K562 (cell line): ENCODE data around the gene TTLL10. TPM values are rescaled to one million over a fixed set of nuclear protein-coding genes. Genes with fewer than 3 reads are reported as not detected.
A peak's percentile ranks its signal among the peaks of the same experiment; 100 is the strongest.

Source experiments
- ATAC-seq: fragments of 200-7000 bp; cut with Tn5 transposase; 3 replicates; pipeline ENCODE4 v1.9.1; 2020; ENCODE audit warnings: moderate library complexity
- BruUV-seq: library from RNA; stranded (reverse); fragments of 400-500 nt; replicated peaks from 2 replicates; lab custom pipeline; 2021; lab: Mats Ljungman, UMichigan
- CTCF ChIA-PET: fragments of 300-600 bp; formaldehyde crosslinking; extraction: SDS; loops from one replicate; lab custom pipeline; 2021; ENCODE audit warnings: low intra/inter-chr PET ratio; lab: Yijun Ruan, JAX
- POLR2A ChIA-PET: fragments of 300-600, 350-650 bp; sonication (Branson Sonifier 250); formaldehyde crosslinking; extraction: SDS; loops from one replicate; lab custom pipeline; 2021; ENCODE audit warnings: antibody characterized with exemption, inconsistent platforms; lab: Yijun Ruan, JAX
- DNase-seq, 4 experiments: peaks; one replicate each; pipeline versions ENCODE4 v3.0.0 to v3.0.0-alpha.2; 2011 to 2018; ENCODE audit warnings: low spot score in 3 of 4, mixed read lengths in 3 of 4; ENCODE audit errors: extremely low read depth in 1 of 4
- FAIRE-seq: peaks from 2 replicates; lab custom pipeline; 2011; peaks lifted over from hg19 to GRCh38; lab: Jason Lieb, UNC
- H2AFZ ChIP-seq: 2 replicates; pipeline ENCODE4 v1.6.0; 2011; ENCODE audit warnings: low read depth, low read length, control low read depth, inconsistent platforms
- H3K27ac ChIP-seq: fragments of 200-600 bp; 3 replicates; pipeline ENCODE4 v1.8.0; 2011; ENCODE audit warnings: low read depth, mild to moderate bottlenecking, control low read depth, inconsistent platforms, low read length, moderate library complexity, mixed read lengths; ENCODE audit errors: extremely low read depth
- H3K27me3 ChIP-seq, 2 experiments: fragments of 300-600 bp in 1 of 2; 2 replicates in 1 of 2; 3 replicates in 1 of 2; pipeline versions ENCODE4 v1.6.0 to v1.8.0; 2011; ENCODE audit warnings: inconsistent platforms in 2 of 2, low read length in 2 of 2, mild to moderate bottlenecking in 1 of 2, mixed read lengths in 1 of 2, moderate library complexity in 1 of 2; ENCODE audit not compliant: control insufficient read depth in 2 of 2, insufficient read depth in 2 of 2
- H3K36me3 ChIP-seq: fragments of 300-600 bp; 3 replicates; pipeline ENCODE4 v1.8.0; 2011; ENCODE audit warnings: mild to moderate bottlenecking, low read length, inconsistent platforms; ENCODE audit not compliant: control insufficient read depth, insufficient read depth
- H3K4me1 ChIP-seq, 2 experiments: fragments of 200-600 bp in 1 of 2; replicated peaks in 1 of 2; 2 replicates in 1 of 2; 3 replicates in 1 of 2; pipeline versions ENCODE4 v1.5.1 to v1.8.0; 2011; ENCODE audit warnings: inconsistent platforms in 2 of 2, low read length in 2 of 2, mild to moderate bottlenecking in 1 of 2, mixed read lengths in 1 of 2, moderate library complexity in 1 of 2; ENCODE audit not compliant: control insufficient read depth in 2 of 2, insufficient read depth in 2 of 2
- H3K4me2 ChIP-seq: 2 replicates; pipeline ENCODE4 v1.6.1; 2011; ENCODE audit warnings: low read length, control low read depth, inconsistent platforms, mixed read lengths; ENCODE audit not compliant: insufficient read depth
- H3K4me3 ChIP-seq: fragments of 200-600 bp; sonication (generic), shearing (Covaris generic); 2 replicates; pipeline ENCODE4 v1.5.1; 2016; ENCODE audit warnings: control low read depth, inconsistent platforms
- H3K79me2 ChIP-seq: fragments of 200-600 bp; 3 replicates; pipeline ENCODE4 v1.8.0; 2011; ENCODE audit warnings: low read length, inconsistent platforms; ENCODE audit not compliant: control insufficient read depth, insufficient read depth
- H3K9ac ChIP-seq, 2 experiments: 2 replicates each; pipeline versions ENCODE4 v1.6.0 to v1.6.1; 2011; ENCODE audit warnings: low read depth in 2 of 2, low read length in 2 of 2, control low read depth in 1 of 2, inconsistent platforms in 1 of 2, mild to moderate bottlenecking in 1 of 2, mixed read lengths in 1 of 2; ENCODE audit not compliant: insufficient read depth in 1 of 2
- H3K9me1 ChIP-seq: one replicate; pipeline ENCODE4 v1.6.0; 2011; ENCODE audit warnings: inconsistent platforms, mild to moderate bottlenecking, low read length, moderate library complexity; ENCODE audit not compliant: control insufficient read depth, insufficient read depth
- H3K9me3 ChIP-seq: replicated peaks from 2 replicates; pipeline ENCODE4 v1.5.1; 2011; ENCODE audit warnings: low read depth, low read length, inconsistent platforms; ENCODE audit not compliant: control insufficient read depth, insufficient read depth
- H4K20me1 ChIP-seq: replicated peaks from 2 replicates; pipeline ENCODE4 v1.6.1; 2011; ENCODE audit warnings: low read length, inconsistent platforms, mixed read lengths; ENCODE audit not compliant: control insufficient read depth, insufficient read depth
- ASH1L ChIP-seq: fragments of 450-650 bp; IDR thresholded peaks from 2 replicates; pipeline ENCODE4 v1.6.1; 2018; ENCODE audit warnings: borderline replicate concordance, mild to moderate bottlenecking, low read depth; ENCODE audit not compliant: partially characterized antibody
- BRF1 ChIP-seq: IDR thresholded peaks from 3 replicates; pipeline ENCODE4 v1.6.1; 2011; ENCODE audit warnings: borderline replicate concordance, mild to moderate bottlenecking; ENCODE audit not compliant: insufficient read length; ENCODE audit errors: extremely low read depth
- CBFA2T3 ChIP-seq: fragments of 450-650 bp; IDR thresholded peaks from 2 replicates; pipeline ENCODE4 v1.6.1; 2017
- CC2D1A ChIP-seq: fragments of 450-650 bp; IDR thresholded peaks from 2 replicates; pipeline ENCODE4 v1.6.1; 2017; ENCODE audit warnings: mild to moderate bottlenecking
- KLF13 ChIP-seq: fragments of 450-650 bp; IDR thresholded peaks from 2 replicates; pipeline ENCODE4 v1.6.1; 2016; ENCODE audit warnings: missing genetic modification characterization, low read depth, mild to moderate bottlenecking, missing compliant biosample characterization, moderate library complexity, borderline replicate concordance
- MITF ChIP-seq: IDR thresholded peaks from 2 replicates; pipeline ENCODE4 v1.6.1; 2014; ENCODE audit warnings: antibody characterized with exemption
- POLR2A ChIP-seq: fragments of 450-650 bp; conservative IDR thresholded peaks from 2 replicates; pipeline ENCODE4 v1.6.1; 2016
- RCOR1 ChIP-seq, 2 experiments: IDR thresholded peaks; 2 replicates each; pipeline ENCODE4 v1.6.1; 2012; ENCODE audit warnings: low read depth in 2 of 2, low read length in 2 of 2, borderline replicate concordance in 1 of 2, improper control_type of control experiment in 1 of 2
- RUNX1 ChIP-seq: sonication (generic); IDR thresholded peaks from 2 replicates; pipeline ENCODE4 v1.6.1; 2016; ENCODE audit warnings: antibody characterized with exemption, low read depth
- SMC3 ChIP-seq: conservative IDR thresholded peaks from 2 replicates; pipeline ENCODE4 v1.6.1; 2011; ENCODE audit warnings: low read depth, low read length, improper control_type of control experiment; ENCODE audit not compliant: insufficient read depth
- SRSF3 ChIP-seq: fragments of 200-400 bp; formaldehyde crosslinking; IDR thresholded peaks from 2 replicates; pipeline ENCODE4 v1.6.1; 2016; ENCODE audit warnings: mild to moderate bottlenecking, low read length, moderate library complexity; ENCODE audit not compliant: insufficient read depth
- TFAM ChIP-seq: fragments of 250-450 bp; sonication (Bioruptor Pico); conservative IDR thresholded peaks from 2 replicates; pipeline ENCODE4 v1.5.0; 2021; ENCODE audit warnings: mild to moderate bottlenecking, moderate library complexity
- THAP7 ChIP-seq: fragments of 250-450 bp; sonication (Bioruptor Pico); IDR thresholded peaks from 2 replicates; pipeline ENCODE4 v1.5.0; 2021
- ZBED1 ChIP-seq: IDR thresholded peaks from 2 replicates; pipeline ENCODE4 v1.6.1; 2014
- ZBTB33 ChIP-seq: sonication (generic); formaldehyde crosslinking; IDR thresholded peaks from 2 replicates; pipeline ENCODE4 v1.8.1; 2023; ENCODE audit warnings: mild to moderate bottlenecking, missing genetic modification reagents
- ZBTB7A ChIP-seq: IDR thresholded peaks from 2 replicates; pipeline ENCODE4 v1.6.1; 2011; ENCODE audit warnings: low read depth, mild to moderate bottlenecking, low read length, moderate library complexity, borderline replicate concordance; ENCODE audit not compliant: control insufficient read depth
- ZNF134 ChIP-seq: fragments of 250-450 bp; sonication (Bioruptor Pico); conservative IDR thresholded peaks from 2 replicates; pipeline ENCODE4 v1.4.0; 2020
- ZNF398 ChIP-seq: fragments of 250-450 bp; sonication (Bioruptor Pico); IDR thresholded peaks from 2 replicates; pipeline ENCODE4 v1.8.0; 2021; ENCODE audit warnings: moderate library complexity, mild to moderate bottlenecking, inconsistent platforms
- WGBS: fragments of 100-300 bp; shearing (Covaris generic); methylation state at CpG from one replicate; pipeline ENCODE4 v1.1.6; 2016; ENCODE audit warnings: low coverage, mixed read lengths; ENCODE audit not compliant: insufficient coverage; ENCODE audit errors: missing lambda C conversion rate; 5-methylcytosine and 5-hydroxymethylcytosine counted together
- in situ Hi-C: fragments of 300-500 bp; cut with MboI; formaldehyde crosslinking; loops from 4 replicates; pipeline ENCODE4 v1.15.0; 2018; ENCODE audit warnings: inconsistent platforms, mixed read lengths
- intact Hi-C: fragments of 100-400 bp; cut with micrococcal nuclease; formaldehyde crosslinking; loops from 2 replicates; pipeline ENCODE4 v1.14.2; 2022
- polyA plus RNA-seq, 8 experiments: library from polyadenylated mRNA; depleted of rRNA in 4 of 8; stranded (reverse) in 5 of 8; unstranded in 3 of 8; fragments of >200 nt; fragmentation: Nextera tagmentation in 2 of 8; fragmentation: Illumina TruSeq in 1 of 8; extraction: Ambion mirVana in 2 of 8; extraction: Trizol in 1 of 8; gene quantifications; 2 replicates each; pipeline versions ENCODE4 v1.2.1 to v1.2.3, GENCODE V29; 2011 to 2014; ENCODE audit warnings: inconsistent platforms in 1 of 8, missing spikeins in 1 of 8
- total RNA-seq, 7 experiments: library from RNA; depleted of rRNA in 6 of 7; stranded (reverse); fragments of >200 nt in 6 of 7; fragmentation: Illumina TruSeq in 2 of 7; extraction: Trizol in 2 of 7; gene quantifications; 2 replicates each; pipeline versions ENCODE4 v1.2.1 to v1.2.3, GENCODE V29; 2011 to 2021; ENCODE audit warnings: low replicate concordance in 1 of 7

Gene TTLL10
- total and polyA plus RNA-seq, 9 of the 15 experiments (the other 6 are each of a cell fraction or from before 2014, with no cell fraction given), result not detected

GRCh38 chr1:1245178-1245816 lies 71.6 kb downstream of the TTLL10 start:
- POLR2A ChIA-PET, result no interaction called here
- H3K27me3 ChIP-seq, result no peaks in the 10 kb centered on the region
- BruUV-seq, result no TSS peak
- in situ Hi-C loops, result no loop called here
- 80% methylated on average over 20 of the region's 23 CpGs for WGBS
- no peaks in the 10 kb centered on the region for H3K9me3 ChIP-seq
- FAIRE-seq (no peak), ATAC-seq (no peak), DNase-seq (peak in 1 of 4 experiments; percentile 55)
- H3K4me3 ChIP-seq, result no peak overlapping the region
- intact Hi-C loops, result no loop called here
- H3K4me2 ChIP-seq, result no peak overlapping the region
- no peaks in the 10 kb centered on the region for H3K36me3 ChIP-seq
- H3K4me1 ChIP-seq, result peaks cover 0 to 70% of the 10 kb centered on the region in 2 experiments; a peak in 3 of 5 replicates
- CTCF ChIA-PET, result interaction anchor here (0.5 kb wide), 1 partner anchor 16 kb away, joined by 3 read pairs; no protein-coding TSS in a partner anchor
- H2AFZ ChIP-seq, result no peak overlapping the region
- no peaks in the 10 kb centered on the region for H3K9me1 ChIP-seq
- no peak overlapping the region for H3K27ac ChIP-seq
- H3K79me2 ChIP-seq, result no peaks in the 10 kb centered on the region
- H3K9ac ChIP-seq, result no peak overlapping the region
- no peaks in the 10 kb centered on the region for H4K20me1 ChIP-seq
- TF ChIP-seq MITF (no peak), BRF1 (no peak), SMC3 (no peak), ZNF398 (CRISPR knock-in tag) (no peak), ZBTB33 (CRISPR knock-in tag) (peak; percentile 74; the same call in 1 of the 2 replicates), POLR2A (no peak), RUNX1 (no peak), ZNF134 (CRISPR knock-in tag) (no peak), KLF13 (no peak), ASH1L (no peak), THAP7 (CRISPR knock-in tag) (no peak), CBFA2T3 (no peak), RCOR1 (IDR thresholded peaks at IDR 0.05; ENCODE audit: borderline replicate concordance in 1 of 2, low read depth in 2 of 2, low read length in 2 of 2) (no peak), ZBED1 (no peak), TFAM (no peak), CC2D1A (no peak), SRSF3 (no peak), ZBTB7A (peak; percentile 58; the same call in 1 of the 2 replicates)
